Measurements from ENCODE around the gene AFAP1L1. TPM values are rescaled to one million over a fixed set of nuclear protein-coding genes. Genes with fewer than 3 reads are reported as not detected.
A peak's percentile ranks its signal among the peaks of the same experiment; 100 is the strongest.

The AFAP1L1 gene
- total RNA-seq, 1 donor from 2014 or later: 0.36 TPM

GRCh38 chr5:149367972-149368645 lies 96.5 kb downstream of the AFAP1L1 start:
- Histone ChIP-seq H3K36me3 (no peaks in the 10 kb centered on the region), H3K4me1 (peaks cover 3% of the 10 kb centered on the region), H3K79me2 (ENCODE audit: low read depth) (no peaks in the 10 kb centered on the region), H2AFZ (replicated peaks) (no peak overlapping the region), H3K9me3 (ENCODE audit: low read depth) (no peaks in the 10 kb centered on the region), H3K27ac (no peak overlapping the region), H3K4me2 (no peak overlapping the region), H3F3A (ENCODE audit: low read depth) (no peaks in the 10 kb centered on the region), H3K9ac (no peak overlapping the region), H3K4me3 (no peak overlapping the region), H3K27me3 (no peaks in the 10 kb centered on the region), H4K20me1 (ENCODE audit: low read depth) (no peaks in the 10 kb centered on the region)
- Mint-ChIP-seq H3K9me3 (no peaks in the 10 kb centered on the region), H3K4me3 (no peak overlapping the region), H3K27ac (peak overlapping the region; percentile 58), H3K36me3 (no peaks in the 10 kb centered on the region), H3K4me1 (peaks cover 20% of the 10 kb centered on the region), H3K27me3 (ENCODE audit: insufficient read depth, low read depth) (no peaks in the 10 kb centered on the region)
- DNase-seq (ENCODE audit: low spot score): no peak
- TF ChIP-seq EZH2 (IDR thresholded peaks at IDR 0.05): no peak
- no peak for TF ChIP-seq EZH2phosphoT487 (IDR thresholded peaks at IDR 0.05)
- TF ChIP-seq, protein P1, sequence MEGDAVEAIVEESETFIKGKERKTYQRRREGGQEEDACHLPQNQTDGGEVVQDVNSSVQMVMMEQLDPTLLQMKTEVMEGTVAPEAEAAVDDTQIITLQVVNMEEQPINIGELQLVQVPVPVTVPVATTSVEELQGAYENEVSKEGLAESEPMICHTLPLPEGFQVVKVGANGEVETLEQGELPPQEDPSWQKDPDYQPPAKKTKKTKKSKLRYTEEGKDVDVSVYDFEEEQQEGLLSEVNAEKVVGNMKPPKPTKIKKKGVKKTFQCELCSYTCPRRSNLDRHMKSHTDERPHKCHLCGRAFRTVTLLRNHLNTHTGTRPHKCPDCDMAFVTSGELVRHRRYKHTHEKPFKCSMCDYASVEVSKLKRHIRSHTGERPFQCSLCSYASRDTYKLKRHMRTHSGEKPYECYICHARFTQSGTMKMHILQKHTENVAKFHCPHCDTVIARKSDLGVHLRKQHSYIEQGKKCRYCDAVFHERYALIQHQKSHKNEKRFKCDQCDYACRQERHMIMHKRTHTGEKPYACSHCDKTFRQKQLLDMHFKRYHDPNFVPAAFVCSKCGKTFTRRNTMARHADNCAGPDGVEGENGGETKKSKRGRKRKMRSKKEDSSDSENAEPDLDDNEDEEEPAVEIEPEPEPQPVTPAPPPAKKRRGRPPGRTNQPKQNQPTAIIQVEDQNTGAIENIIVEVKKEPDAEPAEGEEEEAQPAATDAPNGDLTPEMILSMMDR (IDR thresholded peaks at IDR 0.05): no peak

DNA sequence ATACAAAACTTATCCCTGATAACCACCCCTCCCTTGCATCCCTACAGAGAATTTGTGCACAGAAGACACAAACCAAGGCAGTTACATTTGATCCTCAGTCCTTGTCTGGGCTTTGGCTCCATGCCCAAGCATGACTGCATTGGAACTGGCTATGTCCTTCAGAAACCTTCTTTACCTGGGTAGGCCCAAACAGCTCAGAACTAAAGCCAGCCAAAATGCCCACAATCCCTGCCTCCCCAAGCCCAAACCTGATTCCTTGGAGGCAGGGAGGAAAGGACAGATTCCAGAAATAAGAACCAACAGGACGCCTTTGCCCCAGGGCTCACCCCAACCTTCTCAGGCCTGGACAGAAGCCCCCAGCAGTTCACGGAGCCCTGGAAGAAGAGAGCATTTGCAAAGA lies 99.2 kb downstream of the AFAP1L1 start:
- Histone ChIP-seq H3K4me2 (no peak overlapping the region), H3K9ac (no peak overlapping the region), H3K27me3 (no peaks in the 10 kb centered on the region), H3K79me2 (ENCODE audit: low read depth) (no peaks in the 10 kb centered on the region), H3K4me1 (peaks cover 3% of the 10 kb centered on the region), H3K27ac (no peak overlapping the region), H3K9me3 (ENCODE audit: low read depth) (no peaks in the 10 kb centered on the region), H4K20me1 (ENCODE audit: low read depth) (no peaks in the 10 kb centered on the region), H2AFZ (replicated peaks) (no peak overlapping the region), H3F3A (ENCODE audit: low read depth) (no peaks in the 10 kb centered on the region), H3K36me3 (no peaks in the 10 kb centered on the region), H3K4me3 (no peak overlapping the region)
- TF ChIP-seq EZH2phosphoT487 (IDR thresholded peaks at IDR 0.05) (no peak), EZH2 (IDR thresholded peaks at IDR 0.05) (no peak)
- TF ChIP-seq, protein P1 (IDR thresholded peaks at IDR 0.05): no peak
- Mint-ChIP-seq H3K9me3 (no peaks in the 10 kb centered on the region), H3K27me3 (ENCODE audit: insufficient read depth, low read depth) (no peaks in the 10 kb centered on the region), H3K4me3 (no peak overlapping the region), H3K36me3 (no peaks in the 10 kb centered on the region), H3K27ac (no peak overlapping the region), H3K4me1 (peaks cover 23% of the 10 kb centered on the region)
- DNase-seq (ENCODE audit: low spot score): no peak

GRCh38 chr5:149371296-149371962 lies 99.8 kb downstream of the AFAP1L1 start:
- Histone ChIP-seq H4K20me1 (ENCODE audit: low read depth) (no peaks in the 10 kb centered on the region), H3K27me3 (no peaks in the 10 kb centered on the region), H3K4me1 (peaks cover 3% of the 10 kb centered on the region), H3F3A (ENCODE audit: low read depth) (no peaks in the 10 kb centered on the region), H3K36me3 (no peaks in the 10 kb centered on the region), H3K79me2 (ENCODE audit: low read depth) (no peaks in the 10 kb centered on the region), H3K4me3 (no peak overlapping the region), H3K9ac (no peak overlapping the region), H3K4me2 (no peak overlapping the region), H3K27ac (no peak overlapping the region), H2AFZ (replicated peaks) (no peak overlapping the region), H3K9me3 (ENCODE audit: low read depth) (no peaks in the 10 kb centered on the region)
- Mint-ChIP-seq H3K4me3 (no peak overlapping the region), H3K9me3 (no peaks in the 10 kb centered on the region), H3K27me3 (ENCODE audit: insufficient read depth, low read depth) (no peaks in the 10 kb centered on the region), H3K27ac (no peak overlapping the region), H3K36me3 (no peaks in the 10 kb centered on the region), H3K4me1 (peaks cover 23% of the 10 kb centered on the region)
- TF ChIP-seq, protein P1 (IDR thresholded peaks at IDR 0.05): peak; percentile 77
- no peak for TF ChIP-seq EZH2phosphoT487 (IDR thresholded peaks at IDR 0.05)
- DNase-seq (ENCODE audit: low spot score): peak; percentile 83

Measured in neural progenitor cell (in vitro differentiated cells).